ENCODE measurements around the gene NFKB1. TPM values are rescaled to one million over a fixed set of nuclear protein-coding genes. Genes with fewer than 3 reads are reported as not detected.

Gene NFKB1
- total RNA-seq, 2 donors from 2014 or later, result 23.7 to 25.6 TPM

- DNase-seq (no peak), ATAC-seq (no peak)
- intact Hi-C loops (cut with DNase I), result loop anchor here in 1 of 2 donors (10.0 kb wide), 1 partner anchor 122 kb away; no protein-coding TSS in a partner anchor
Measured at GRCh38 chr4:102492531-102493241, 8.5 kb upstream of the NFKB1 start.

DNA sequence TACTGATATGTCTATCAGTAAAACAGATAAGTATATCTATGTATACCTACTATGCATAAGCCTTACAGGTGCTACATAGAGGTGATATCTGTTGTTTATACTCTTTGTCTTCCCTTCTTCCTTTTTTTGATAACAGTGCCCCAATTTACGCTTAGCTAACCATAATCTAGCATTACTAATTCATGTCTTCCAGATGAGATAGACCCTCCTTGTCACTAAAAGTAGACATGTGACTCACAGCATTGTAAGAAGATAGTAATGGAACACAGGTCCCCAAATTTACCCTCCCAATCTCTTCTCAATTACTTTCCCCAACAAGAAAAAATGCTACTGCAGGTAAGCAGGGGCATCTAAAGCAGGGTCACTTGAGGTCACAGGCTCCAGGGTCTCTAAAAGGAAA is 7.9 kb upstream of the NFKB1 start:
- DNase-seq (no peak), ATAC-seq (no peak)
- intact Hi-C loops (cut with DNase I), result loop anchor here in 1 of 2 donors (10.0 kb wide), 1 partner anchor 122 kb away; no protein-coding TSS in a partner anchor

GRCh38 chr4:102493794-102494193 is 7.4 kb upstream of the NFKB1 start:
- DNase-seq (no peak), ATAC-seq (no peak)
- intact Hi-C loops (cut with DNase I), result loop anchor here in 1 of 2 donors (10.0 kb wide), 1 partner anchor 121 kb away; no protein-coding TSS in a partner anchor

GRCh38 chr4:102494603-102495002 is 6.6 kb upstream of the NFKB1 start:
- DNase-seq (no peak), ATAC-seq (no peak)
- intact Hi-C loops (cut with DNase I), result loop anchor here in 1 of 2 donors (10.0 kb wide), 1 partner anchor 120 kb away; no protein-coding TSS in a partner anchor

DNA sequence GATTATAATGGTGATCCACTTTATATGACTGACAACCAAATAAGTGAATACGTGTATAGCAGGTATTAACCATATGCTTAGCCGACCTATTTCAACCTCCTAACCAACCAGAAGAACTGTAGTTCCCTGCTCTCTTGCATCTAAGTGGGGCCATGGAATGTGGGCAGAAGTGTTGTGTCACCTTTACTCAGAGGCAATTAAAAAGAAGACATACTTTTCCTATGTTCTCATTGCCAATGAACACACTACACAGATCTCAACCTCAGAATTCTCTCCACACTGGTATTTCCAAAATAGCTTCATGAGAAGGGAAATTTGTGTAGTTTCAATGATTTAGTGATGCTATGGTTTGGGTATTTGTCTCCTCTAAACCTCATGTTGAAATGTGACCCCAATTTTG is 3.2 kb upstream of the NFKB1 start:
- intact Hi-C loops (cut with DNase I), result loop anchor here in 1 of 2 donors (10.0 kb wide), 1 partner anchor 117 kb away; no protein-coding TSS in a partner anchor
- DNase-seq (no peak), ATAC-seq (no peak)

DNA sequence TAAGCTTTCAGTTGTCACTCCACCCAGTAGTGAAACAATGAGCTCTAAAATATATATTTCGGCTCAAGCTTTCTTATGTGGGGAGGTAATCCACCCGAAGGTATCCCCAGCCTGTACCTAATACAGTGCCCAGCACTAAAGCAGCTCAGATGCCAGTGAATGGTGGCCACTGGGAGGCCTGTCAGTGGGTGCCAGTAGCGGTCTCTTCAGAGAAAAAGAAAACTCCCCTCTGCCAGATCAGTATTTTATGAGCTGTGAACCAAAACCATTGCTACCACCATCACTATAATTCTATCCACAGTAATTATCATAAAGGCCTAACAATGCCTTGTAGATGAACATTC is 835 bp upstream of the NFKB1 start:
- DNase-seq (peak; percentile 28), ATAC-seq (peak; percentile 13 to 16)
- intact Hi-C loops (cut with DNase I), result loop anchor here in 1 of 2 donors (5.0 kb wide), 1 partner anchor 57 kb away; no protein-coding TSS in a partner anchor

DNA sequence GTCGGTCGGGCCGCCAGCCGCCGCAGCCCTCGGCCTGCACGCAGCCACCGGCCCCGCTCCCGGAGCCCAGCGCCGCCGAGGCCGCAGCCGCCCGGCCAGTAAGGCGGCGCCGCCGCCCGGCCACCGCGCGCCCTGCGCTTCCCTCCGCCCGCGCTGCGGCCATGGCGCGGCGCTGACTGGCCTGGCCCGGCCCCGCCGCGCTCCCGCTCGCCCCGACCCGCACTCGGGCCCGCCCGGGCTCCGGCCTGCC is 213 bp downstream of the NFKB1 start:
- no peak for DNase-seq
- intact Hi-C loops (cut with DNase I), result loop anchor here in 1 of 2 donors (5.0 kb wide), 1 partner anchor 56 kb away; no protein-coding TSS in a partner anchor
- ATAC-seq, result peak; percentile 72 to 78

DNA sequence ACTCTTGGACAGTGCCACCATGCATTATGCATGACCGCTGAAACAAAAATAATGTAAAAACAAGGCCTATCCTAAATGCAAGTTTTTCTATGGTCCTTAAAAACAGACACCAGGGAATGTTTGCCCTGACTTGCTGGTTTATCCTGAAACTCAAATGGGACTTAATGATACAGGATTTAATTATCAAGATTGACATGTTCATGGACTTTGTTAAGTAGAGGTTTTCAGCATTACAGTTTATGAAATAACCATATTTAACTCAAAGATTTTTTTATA is 1.3 kb downstream of the NFKB1 start:
- intact Hi-C loops (cut with DNase I), result loop anchor here in 1 of 2 donors (5.0 kb wide), 1 partner anchor 55 kb away; no protein-coding TSS in a partner anchor
- DNase-seq (no peak), ATAC-seq (no peak)

DNA sequence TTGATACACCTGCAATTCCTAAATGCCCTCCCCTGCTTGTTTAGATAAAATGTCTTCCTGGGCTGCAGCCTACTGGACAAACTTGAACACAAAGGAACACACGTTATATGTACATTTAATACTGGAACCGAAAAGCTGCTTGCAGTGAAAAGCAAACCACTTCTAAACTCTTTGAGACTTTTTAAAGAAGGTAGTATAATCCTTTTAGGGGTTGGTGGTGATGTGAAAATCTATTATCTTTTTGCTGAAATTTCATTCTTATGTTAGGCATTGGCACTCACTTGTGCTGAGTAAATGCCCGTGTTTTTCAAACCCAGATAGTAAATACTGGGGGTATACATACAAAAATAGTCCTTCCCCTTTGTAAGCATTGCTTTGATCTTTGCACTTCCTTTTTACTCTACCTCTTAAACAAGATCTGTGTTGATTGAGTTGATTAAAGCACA is 2.2 kb downstream of the NFKB1 start:
- intact Hi-C loops (cut with DNase I), result loop anchor here in 1 of 2 donors (5.0 kb wide), 1 partner anchor 54 kb away; no protein-coding TSS in a partner anchor
- ATAC-seq (no peak), DNase-seq (no peak)

DNA sequence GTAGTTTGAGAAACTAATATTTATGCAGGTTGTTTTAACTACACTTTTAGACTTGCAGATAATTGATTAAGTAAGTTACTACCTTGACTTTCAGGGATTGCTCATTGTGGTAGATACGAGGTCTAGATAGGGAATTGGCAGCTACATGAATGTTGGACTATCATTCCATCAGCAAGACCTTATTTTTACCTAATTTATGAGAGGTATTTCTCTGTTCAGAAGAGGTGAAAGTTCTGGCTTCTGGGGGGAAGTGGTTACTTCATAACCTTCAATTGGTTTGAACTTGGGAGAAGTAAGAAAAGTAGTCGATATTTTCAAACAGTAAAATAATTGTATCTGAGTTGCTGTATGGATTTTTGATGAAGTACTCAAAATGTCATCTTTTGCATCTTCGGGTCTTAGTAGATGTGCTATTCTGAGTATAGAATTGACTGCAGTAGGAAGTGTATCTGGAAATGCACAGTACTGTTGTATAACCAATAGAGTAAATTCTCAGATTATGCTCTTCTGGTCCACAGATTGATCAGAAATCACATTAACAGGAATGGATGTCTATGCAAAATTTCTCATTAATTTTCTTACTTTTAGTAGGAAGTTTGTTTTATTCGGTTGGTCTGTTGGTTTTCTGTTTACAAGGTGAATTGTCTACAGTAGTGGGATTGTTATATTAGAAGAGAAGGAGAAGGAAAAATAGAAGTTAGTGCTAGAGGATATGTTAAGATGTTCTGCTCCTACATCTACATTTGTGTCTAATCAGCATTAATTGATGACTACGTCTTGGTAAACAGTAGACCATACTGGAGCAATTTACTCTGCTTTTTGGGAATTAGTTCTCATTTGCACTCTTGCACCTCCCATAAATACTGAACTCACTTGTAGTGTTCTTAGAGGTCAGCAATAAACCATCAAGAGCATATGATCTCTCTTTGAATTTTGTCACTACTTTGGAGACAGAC is 3.0 kb downstream of the NFKB1 start:
- ATAC-seq (no peak), DNase-seq (no peak)
- intact Hi-C loops (cut with DNase I), result loop anchor here in 1 of 2 donors (5.0 kb wide), 1 partner anchor 53 kb away; no protein-coding TSS in a partner anchor

GRCh38 chr4:102504941-102505340 is 3.8 kb downstream of the NFKB1 start:
- ATAC-seq, result no peak
- intact Hi-C loops (cut with DNase I), result loop anchor here in 1 of 2 donors (5.0 kb wide), 1 partner anchor 52 kb away; no protein-coding TSS in a partner anchor
- DNase-seq, result no peak

- DNase-seq (no peak), ATAC-seq (no peak)
- intact Hi-C loops (cut with DNase I), result no loop called here
Measured at GRCh38 chr4:102505708-102506107, 4.5 kb downstream of the NFKB1 start.

DNA sequence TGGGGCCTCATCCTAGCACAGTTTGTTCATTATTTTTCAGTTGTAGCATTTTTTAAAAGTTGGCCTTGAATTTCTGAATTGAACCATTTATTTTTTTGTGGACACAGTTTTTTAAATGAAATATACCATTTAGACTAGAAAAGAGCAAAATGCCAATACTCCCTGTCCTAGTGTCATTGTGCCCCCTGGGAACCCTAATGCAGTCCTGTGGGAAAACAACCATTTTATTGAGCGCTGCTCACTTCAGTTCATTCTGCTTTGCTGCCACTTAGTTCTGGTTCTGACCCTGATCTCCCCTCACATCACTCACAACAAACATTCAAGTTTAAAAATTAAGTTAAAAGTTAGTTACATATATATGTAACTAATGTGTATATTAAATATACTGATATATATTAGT is 5.4 kb downstream of the NFKB1 start:
- no peak for ATAC-seq
- intact Hi-C loops (cut with DNase I), result no loop called here

DNA sequence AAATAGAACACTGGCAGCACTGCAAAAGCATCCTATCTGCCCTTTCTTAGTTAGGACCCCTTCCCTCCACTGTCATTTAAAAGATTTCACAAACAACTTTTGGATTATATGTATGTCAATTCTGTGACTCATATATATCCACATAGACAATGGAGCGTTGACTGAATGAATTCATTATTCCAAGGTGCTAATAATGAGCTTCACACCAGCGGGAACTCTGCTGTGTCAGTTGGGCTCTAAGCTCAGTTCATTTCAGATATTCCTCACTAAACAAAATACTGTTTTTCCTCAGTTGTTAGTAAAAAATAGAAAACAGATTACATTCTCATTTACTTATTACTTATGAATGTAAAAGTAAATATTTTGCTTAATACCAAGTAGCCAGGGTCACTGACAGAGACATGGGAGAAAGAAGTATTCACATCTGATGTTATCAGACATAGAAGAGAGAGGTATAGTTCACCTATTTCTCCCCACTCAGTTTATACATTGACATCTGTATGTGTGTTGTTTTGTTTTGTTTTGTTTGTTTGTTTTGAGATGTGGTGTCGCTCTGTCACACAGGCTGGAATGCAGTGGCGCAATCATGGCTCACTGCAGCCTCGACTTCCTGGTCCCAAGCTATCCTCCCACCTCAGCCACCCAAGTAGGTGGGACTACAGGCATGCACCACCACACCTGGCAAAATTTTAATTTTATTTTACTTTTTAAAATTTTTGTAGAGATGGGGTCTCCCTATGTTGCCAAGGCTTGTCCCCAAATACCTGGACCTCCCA is 10.9 kb downstream of the NFKB1 start:
- intact Hi-C loops (cut with DNase I), result no loop called here
- ATAC-seq (no peak), DNase-seq (no peak)

More for the DNA sequence above, 5.4 kb downstream of the NFKB1 start:
- DNase-seq, result no peak

DNA sequence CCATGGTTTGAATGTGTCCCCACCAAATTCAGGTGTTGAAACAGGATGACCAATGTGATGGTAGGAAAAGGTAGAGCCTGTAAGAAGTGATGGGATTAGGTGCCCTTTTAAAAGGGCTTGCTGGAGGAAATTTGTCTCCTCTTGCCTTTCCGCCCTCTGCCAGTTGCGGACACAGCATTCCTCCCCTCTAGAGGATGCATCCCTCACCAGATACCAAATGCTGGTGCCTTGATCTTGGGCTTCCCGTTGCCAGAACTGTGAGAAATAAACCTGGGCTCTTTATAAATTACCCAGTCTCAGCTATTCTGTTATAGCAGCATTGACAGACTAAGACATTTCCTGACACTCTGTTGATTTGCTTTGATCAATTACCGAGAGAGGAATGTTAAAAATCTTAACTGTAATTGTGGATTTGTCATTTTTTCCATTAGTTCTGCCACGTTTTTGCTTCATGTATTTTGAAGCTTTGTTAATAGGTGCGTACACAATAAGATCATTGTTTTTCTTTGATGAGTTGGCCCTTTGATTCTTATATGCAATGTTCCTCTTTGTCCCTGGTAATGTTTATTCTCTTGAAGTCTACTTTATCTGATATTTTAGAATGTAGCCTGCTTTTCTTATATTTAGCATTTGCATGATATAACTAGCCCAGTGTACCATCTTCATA is 13.3 kb downstream of the NFKB1 start:
- no peak for DNase-seq
- ATAC-seq, result no peak
- intact Hi-C loops (cut with DNase I), result no loop called here

DNA sequence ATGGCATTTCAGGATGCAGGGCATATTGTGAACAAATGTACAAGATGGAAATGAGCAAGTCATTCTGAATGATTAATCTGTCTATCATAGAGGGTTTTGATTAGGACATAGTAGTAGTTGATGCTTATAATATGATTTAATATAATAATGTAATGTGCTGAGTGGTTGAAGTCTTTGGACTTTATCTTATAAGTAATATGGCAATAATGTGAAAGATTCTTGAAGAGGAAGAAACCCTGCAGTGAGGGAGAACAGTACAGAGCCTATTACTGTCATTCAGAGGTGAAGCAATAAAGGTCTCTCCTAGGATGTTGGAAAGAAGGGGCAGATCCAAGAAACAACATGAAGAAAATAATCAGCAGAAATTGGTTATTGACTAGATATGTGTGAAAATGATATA is 16.6 kb downstream of the NFKB1 start:
- intact Hi-C loops (cut with DNase I), result no loop called here
- no peak for ATAC-seq
- DNase-seq, result no peak

DNA sequence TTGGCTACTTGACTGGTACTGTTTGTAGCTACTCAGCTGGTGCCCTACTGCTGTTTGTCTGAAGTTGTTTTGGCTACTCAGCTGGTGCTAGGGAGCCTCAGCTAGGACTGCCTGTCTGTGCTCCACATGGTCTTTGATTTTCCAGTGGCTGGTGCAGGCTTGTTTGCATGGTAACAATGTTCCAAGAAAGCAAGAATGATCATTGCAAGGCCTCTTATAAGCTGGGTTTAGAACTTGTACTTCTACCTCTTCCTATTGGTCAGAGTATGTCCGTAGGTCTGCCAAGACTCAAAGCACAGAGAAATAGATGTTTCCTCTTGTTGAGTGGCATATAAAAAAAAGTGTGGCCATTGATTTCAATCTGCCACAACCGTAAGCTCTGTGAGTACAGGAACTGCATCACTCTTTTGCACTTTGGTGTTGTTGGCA is 17.6 kb downstream of the NFKB1 start:
- no peak for DNase-seq
- intact Hi-C loops (cut with DNase I), result no loop called here
- peak; percentile 12 to 32 for ATAC-seq

GRCh38 chr4:102519925-102520324 is 18.8 kb downstream of the NFKB1 start:
- DNase-seq (no peak), ATAC-seq (no peak)
- intact Hi-C loops (cut with DNase I), result no loop called here

- no peak for DNase-seq
- intact Hi-C loops (cut with DNase I), result no loop called here
- ATAC-seq, result no peak
Measured at GRCh38 chr4:102521570-102521969, 20.4 kb downstream of the NFKB1 start.

Measured in left cardiac atrium (tissue), 4 donors.